ENCODE measurements around the gene ADIPOR2.

ADIPOR2 gene

GRCh38 chr12:1825382-1826102 lies 134.7 kb downstream of the ADIPOR2 start:
- TF ChIP-seq FOXM1 (IDR thresholded peaks at IDR 0.05; ENCODE audit: borderline replicate concordance, low read depth) (no peak), RAD21 (IDR thresholded peaks at IDR 0.05; ENCODE audit: low read depth) (no peak), CREB1 (IDR thresholded peaks at IDR 0.05; ENCODE audit: low read depth) (no peak), EGR1 (IDR thresholded peaks at IDR 0.05) (no peak), CEBPB (IDR thresholded peaks at IDR 0.05) (no peak), TCF12 (IDR thresholded peaks at IDR 0.05; ENCODE audit: low read depth) (no peak), ZBTB7A (IDR thresholded peaks at IDR 0.05; ENCODE audit: low read depth) (no peak), TEAD4 (IDR thresholded peaks at IDR 0.05) (no peak), NFIC (IDR thresholded peaks at IDR 0.05) (no peak), TAF1 (IDR thresholded peaks at IDR 0.05; ENCODE audit: low read depth) (no peak), EP300 (IDR thresholded peaks at IDR 0.05; ENCODE audit: borderline replicate concordance) (no peak), YY1 (IDR thresholded peaks at IDR 0.05; ENCODE audit: low read depth) (no peak), USF1 (IDR thresholded peaks at IDR 0.05) (no peak)
- TF ChIP-seq, protein P1, sequence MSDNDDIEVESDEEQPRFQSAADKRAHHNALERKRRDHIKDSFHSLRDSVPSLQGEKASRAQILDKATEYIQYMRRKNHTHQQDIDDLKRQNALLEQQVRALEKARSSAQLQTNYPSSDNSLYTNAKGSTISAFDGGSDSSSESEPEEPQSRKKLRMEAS (IDR thresholded peaks at IDR 0.05): no peak
- TF ChIP-seq, protein P2, sequence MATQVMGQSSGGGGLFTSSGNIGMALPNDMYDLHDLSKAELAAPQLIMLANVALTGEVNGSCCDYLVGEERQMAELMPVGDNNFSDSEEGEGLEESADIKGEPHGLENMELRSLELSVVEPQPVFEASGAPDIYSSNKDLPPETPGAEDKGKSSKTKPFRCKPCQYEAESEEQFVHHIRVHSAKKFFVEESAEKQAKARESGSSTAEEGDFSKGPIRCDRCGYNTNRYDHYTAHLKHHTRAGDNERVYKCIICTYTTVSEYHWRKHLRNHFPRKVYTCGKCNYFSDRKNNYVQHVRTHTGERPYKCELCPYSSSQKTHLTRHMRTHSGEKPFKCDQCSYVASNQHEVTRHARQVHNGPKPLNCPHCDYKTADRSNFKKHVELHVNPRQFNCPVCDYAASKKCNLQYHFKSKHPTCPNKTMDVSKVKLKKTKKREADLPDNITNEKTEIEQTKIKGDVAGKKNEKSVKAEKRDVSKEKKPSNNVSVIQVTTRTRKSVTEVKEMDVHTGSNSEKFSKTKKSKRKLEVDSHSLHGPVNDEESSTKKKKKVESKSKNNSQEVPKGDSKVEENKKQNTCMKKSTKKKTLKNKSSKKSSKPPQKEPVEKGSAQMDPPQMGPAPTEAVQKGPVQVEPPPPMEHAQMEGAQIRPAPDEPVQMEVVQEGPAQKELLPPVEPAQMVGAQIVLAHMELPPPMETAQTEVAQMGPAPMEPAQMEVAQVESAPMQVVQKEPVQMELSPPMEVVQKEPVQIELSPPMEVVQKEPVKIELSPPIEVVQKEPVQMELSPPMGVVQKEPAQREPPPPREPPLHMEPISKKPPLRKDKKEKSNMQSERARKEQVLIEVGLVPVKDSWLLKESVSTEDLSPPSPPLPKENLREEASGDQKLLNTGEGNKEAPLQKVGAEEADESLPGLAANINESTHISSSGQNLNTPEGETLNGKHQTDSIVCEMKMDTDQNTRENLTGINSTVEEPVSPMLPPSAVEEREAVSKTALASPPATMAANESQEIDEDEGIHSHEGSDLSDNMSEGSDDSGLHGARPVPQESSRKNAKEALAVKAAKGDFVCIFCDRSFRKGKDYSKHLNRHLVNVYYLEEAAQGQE (IDR thresholded peaks at IDR 0.05; ENCODE audit: low read depth): no peak

DNA sequence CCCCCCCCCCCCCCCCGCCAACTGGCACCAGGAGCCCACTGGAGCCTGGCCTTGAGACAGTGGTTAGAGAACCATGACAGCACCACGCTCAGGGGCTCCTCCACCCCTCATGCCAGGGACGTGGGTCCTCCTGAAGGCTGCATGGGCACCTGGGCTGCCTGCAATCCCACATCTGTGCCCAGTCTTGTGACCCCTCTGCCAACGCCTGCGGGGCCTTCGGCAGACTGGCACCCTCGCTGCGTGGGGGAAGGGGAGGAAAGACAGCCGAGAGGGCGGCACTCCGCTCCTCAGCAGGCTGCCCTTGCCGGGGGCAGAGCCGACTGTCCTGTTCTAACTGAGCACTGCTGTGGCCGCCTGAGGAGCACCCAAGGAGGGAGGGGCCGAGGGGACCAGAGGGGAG lies 135.5 kb downstream of the ADIPOR2 start:
- TF ChIP-seq TCF12 (IDR thresholded peaks at IDR 0.05; ENCODE audit: low read depth) (no peak), NFIC (IDR thresholded peaks at IDR 0.05) (no peak), CEBPB (IDR thresholded peaks at IDR 0.05) (no peak), RAD21 (IDR thresholded peaks at IDR 0.05; ENCODE audit: low read depth) (no peak), EGR1 (IDR thresholded peaks at IDR 0.05) (no peak), CREB1 (IDR thresholded peaks at IDR 0.05; ENCODE audit: low read depth) (no peak), USF1 (IDR thresholded peaks at IDR 0.05) (no peak), YY1 (IDR thresholded peaks at IDR 0.05; ENCODE audit: low read depth) (no peak), FOXM1 (IDR thresholded peaks at IDR 0.05; ENCODE audit: borderline replicate concordance, low read depth) (no peak), EP300 (IDR thresholded peaks at IDR 0.05; ENCODE audit: borderline replicate concordance) (no peak), ZBTB7A (IDR thresholded peaks at IDR 0.05; ENCODE audit: low read depth) (no peak)
- TF ChIP-seq, protein P2 (IDR thresholded peaks at IDR 0.05; ENCODE audit: low read depth): no peak
- TF ChIP-seq, protein P1 (IDR thresholded peaks at IDR 0.05): no peak

DNA sequence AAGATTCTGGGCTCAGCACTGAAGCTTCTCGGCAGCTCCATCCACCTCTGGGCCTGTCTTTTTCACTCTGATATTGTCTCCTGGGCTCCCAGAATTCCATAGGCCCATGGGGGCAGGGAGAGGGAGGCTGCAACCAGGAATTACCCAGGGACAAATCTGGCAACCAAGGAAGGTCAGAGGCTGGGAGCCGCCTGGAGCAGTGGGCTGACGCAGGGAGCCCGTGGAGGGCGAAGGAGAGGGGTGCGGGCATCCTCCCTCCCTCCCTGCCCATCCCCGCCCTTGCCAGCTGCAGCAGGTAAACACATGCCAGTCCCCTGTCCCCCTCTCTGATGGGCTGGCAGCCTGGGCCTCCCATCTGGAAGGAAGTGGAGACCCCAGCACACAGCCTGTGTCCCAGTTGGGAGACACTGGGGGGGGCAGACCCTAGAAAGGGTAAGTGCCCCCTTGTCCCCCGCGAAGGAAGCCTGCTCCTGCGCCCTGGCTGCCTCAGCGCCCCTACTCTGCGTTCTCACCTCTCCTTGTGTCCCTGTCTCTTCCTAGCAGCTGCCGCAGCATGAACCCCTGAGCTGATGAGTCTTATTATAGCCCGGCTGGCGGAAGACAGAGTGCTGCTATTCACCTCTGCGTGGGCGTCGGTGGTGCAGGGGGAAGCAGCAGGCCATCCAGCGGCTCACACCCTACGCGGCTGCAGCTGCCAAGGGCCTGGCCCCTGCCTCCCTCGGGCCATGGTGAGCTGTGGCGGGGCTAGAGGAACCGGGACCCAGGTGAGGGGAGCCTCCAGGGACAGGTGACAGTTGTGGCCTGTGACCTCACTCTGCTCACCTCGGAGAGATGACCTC lies 136.2 kb downstream of the ADIPOR2 start:
- TF ChIP-seq TEAD4 (IDR thresholded peaks at IDR 0.05) (no peak), TCF12 (IDR thresholded peaks at IDR 0.05; ENCODE audit: low read depth) (no peak), ZBTB7A (IDR thresholded peaks at IDR 0.05; ENCODE audit: low read depth) (no peak), EGR1 (IDR thresholded peaks at IDR 0.05) (0 out of 2 replicates have a peak, but pooled peaks have one; percentile 33), EP300 (IDR thresholded peaks at IDR 0.05; ENCODE audit: borderline replicate concordance) (no peak), TAF1 (IDR thresholded peaks at IDR 0.05; ENCODE audit: low read depth) (no peak), CEBPB (IDR thresholded peaks at IDR 0.05) (no peak)
- TF ChIP-seq, protein P1 (IDR thresholded peaks at IDR 0.05): no peak

DNA sequence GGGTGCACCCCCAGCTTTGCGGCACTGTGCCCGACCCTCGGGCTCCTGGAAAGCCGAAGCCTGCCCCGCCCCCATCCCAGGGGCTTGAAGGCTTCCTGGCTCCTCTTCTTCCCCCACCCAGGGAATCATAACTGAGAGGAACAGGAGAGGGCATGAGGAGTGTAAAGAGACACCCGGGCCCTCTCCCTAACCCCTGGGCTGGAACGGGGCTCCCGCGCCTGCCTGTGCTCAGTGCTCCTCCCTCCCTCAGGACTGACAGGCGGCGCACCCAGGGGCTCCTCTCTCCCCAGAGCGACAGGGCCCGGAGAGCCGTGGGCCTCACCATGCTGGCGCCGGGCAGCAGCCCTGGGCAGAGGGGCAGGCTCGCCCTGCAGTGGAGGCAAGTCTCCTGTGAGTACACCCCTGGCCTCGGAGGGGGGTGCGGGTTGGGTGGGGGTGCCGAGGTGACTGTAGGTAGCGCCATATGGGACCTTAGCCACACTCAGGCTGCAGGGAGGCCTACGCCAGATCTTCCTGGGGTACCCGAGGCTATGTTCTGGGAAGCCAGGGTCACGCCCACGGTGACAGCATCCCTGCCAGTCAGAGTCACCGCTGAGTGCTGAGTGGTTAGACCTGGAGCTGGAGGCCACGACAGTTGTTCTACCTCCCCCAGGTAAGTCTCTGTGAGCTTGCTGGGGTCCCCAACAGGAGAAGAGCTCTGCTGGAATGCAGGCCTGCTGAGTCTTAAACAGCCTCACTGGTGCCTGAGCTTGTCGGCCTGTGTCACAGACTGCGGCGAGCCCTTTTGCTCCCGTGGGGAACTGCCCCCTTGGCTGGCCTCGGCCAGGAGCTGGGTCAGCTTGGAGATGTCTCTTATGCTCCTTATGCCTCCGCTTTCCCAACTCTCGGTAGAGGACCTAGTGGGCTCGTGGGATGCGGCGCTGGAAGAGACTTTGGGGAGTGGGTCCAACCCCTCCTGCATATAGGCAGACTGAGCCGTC lies 137.2 kb downstream of the ADIPOR2 start:
- TF ChIP-seq RAD21 (IDR thresholded peaks at IDR 0.05; ENCODE audit: low read depth) (no peak), TEAD4 (IDR thresholded peaks at IDR 0.05) (no peak), EP300 (IDR thresholded peaks at IDR 0.05; ENCODE audit: borderline replicate concordance) (no peak), CREB1 (IDR thresholded peaks at IDR 0.05; ENCODE audit: low read depth) (no peak), FOXM1 (IDR thresholded peaks at IDR 0.05; ENCODE audit: borderline replicate concordance, low read depth) (no peak), EGR1 (IDR thresholded peaks at IDR 0.05) (no peak), YY1 (IDR thresholded peaks at IDR 0.05; ENCODE audit: low read depth) (no peak), CEBPB (IDR thresholded peaks at IDR 0.05) (no peak), USF1 (IDR thresholded peaks at IDR 0.05) (no peak), TCF12 (IDR thresholded peaks at IDR 0.05; ENCODE audit: low read depth) (no peak), NFIC (IDR thresholded peaks at IDR 0.05) (no peak), ZBTB7A (IDR thresholded peaks at IDR 0.05; ENCODE audit: low read depth) (no peak)
- TF ChIP-seq, protein P2 (IDR thresholded peaks at IDR 0.05; ENCODE audit: low read depth): no peak
